Amniotic stem cell (primary cell): Measurements from ENCODE around the gene IFT81.

Experiments used
- DNase-seq: peaks from one replicate; lab custom pipeline; 2025; lab: John Stamatoyannopoulos, UW

Gene IFT81

DNA sequence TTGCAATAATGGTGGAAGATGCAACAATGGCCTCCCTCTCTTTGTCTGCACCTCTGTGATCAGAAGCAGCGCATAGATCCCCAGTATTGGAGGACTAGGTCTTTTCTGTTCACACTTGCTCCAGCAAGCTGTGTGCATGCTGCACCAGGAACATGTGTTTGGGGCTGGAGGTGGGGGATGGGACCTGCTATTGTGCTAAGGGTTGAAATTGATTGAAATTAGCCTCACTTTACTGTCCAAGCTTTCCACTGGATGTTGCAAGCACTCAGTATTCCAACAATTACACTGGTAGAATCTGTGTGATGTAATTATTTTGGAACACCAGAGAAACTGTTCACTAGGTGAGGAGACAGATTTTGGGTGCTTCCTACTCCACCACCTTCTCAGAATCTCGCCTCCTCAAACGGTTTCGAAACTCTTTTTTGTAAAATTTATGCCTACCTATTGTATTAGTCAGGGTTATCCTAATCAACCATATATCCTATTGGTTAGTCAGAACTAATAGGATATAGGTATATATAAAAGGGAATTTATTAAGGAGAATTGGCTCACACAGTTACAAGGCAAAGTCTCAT is 35.6 kb downstream of the IFT81 start:
- no peak for DNase-seq

DNA sequence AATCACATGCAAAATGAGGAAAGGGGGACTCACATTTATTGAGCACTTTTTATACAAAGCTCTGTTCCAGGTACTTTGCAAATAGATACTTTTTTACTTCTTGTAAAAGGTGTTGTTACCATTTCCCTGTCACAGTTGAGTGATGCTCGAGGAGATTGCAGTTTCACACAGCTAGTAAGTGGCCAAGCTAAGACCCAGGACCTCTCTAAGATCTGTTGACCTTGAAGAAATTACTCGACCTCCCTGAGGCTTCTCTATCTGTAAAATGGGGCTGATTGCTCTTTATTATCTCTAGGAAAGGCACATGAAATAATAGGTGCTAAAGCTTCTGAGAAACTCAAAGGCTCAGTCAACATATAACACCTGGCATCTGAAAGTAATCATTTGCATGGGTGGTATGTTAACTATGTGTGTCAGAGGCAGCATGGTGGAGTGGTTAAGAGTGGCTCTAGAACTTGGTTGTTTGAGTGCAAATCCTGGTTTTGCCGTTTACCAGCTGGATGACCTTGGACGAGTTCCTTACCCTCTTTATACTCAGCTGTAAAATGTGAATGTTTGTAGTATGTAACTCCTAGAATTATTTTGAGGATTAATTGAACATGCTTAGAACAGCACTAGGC is 41.5 kb downstream of the IFT81 start:
- no peak for DNase-seq

DNA sequence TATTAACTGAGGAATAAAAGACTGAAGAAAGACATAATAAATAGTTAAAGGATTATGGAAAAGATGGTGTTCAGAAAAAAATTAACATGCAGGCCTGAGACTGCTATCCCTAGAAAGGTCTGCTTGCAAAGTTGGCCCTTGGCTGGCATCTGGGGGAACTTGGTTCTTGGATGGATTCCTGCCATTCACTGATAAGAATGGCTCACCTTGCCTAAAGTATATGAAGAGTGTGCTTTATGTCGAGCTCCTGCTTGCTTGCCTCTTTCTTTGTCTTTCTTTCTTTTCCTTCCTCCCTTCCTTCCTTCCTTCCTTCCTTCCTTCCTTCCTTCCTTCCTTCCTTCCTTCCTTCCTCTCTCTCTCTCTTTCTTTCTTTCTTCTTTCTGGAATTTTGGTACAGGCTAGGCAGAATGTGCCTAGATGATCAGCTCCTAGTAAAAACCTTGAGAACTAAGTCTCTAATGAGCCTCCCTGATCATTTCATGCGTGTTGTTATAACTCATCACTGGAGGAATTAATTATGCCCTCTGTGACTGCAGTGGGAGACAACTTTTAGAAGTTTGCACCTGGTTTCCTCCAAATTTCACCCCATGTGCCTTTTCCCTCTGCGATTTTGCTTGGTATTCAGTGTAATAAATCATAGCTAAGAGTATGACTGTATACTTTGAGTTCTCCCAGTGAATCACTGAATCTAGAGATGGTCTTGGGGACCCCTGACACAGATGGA is 44.7 kb downstream of the IFT81 start:
- no peak for DNase-seq

DNA sequence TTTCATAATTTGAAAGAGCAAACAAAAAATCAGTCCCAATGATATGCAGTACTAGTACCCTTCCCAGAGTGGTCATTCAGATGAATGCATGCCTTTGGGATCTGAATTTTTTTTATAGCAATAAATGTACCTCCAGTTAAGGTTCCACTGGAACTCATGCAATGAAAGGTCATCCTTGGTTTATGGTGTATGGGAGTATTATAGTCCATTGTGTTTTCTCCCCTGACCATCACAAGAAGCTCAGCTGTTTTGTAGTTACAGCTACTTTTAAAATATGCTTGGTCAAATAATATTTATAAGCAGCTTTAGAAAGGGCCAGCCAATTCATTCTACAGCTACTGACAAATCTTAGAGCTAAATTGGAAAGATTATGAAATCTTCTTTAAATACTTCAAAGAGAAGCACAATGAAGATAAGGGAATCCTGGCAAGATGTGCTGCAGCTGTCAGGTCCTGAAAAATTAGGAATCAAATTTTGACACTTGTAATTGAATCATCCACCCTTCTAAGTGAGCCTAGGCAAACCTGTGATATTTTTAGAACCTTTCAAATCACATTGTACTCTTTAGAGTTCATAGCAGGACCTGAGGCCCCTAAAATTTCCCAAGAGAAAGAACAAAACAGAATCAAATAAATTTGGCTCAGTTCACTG is 46.5 kb downstream of the IFT81 start:
- DNase-seq = no peak

DNA sequence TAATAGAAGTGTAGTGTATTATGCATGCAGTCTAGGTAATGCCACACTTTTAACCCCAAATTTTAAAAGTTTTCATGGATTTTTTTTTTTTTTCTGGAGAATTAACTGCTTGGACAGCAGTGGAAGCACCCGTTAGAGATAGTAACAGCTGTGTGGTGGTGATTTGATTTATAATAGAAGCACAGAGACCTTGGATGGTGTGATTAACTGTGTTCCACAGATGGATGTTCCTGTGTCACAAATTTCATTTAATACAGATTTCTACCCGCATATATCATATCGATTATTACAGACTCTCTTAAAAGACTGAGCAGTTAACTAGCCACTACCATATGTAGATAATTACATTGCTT is 47.0 kb downstream of the IFT81 start:
- no peak for DNase-seq

DNA sequence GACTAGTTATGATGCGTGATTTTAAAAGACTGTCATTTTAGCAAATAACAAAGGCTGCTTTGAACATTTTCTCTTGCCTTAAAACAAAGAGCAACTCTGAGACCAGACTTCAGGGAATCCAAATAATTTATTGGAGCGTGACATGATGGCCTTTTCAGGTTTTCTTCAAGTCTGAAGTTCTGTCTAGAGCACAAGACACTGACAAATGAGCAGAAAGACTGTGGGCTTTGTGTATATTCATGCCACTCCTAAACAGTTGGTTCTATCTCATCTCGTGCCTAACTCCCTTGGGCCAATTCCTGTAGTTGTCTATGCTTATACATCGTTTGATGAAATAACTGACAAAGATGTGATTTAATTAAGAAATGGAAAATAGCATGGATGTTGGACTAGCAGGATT is 47.5 kb downstream of the IFT81 start:
- DNase-seq = no peak

DNA sequence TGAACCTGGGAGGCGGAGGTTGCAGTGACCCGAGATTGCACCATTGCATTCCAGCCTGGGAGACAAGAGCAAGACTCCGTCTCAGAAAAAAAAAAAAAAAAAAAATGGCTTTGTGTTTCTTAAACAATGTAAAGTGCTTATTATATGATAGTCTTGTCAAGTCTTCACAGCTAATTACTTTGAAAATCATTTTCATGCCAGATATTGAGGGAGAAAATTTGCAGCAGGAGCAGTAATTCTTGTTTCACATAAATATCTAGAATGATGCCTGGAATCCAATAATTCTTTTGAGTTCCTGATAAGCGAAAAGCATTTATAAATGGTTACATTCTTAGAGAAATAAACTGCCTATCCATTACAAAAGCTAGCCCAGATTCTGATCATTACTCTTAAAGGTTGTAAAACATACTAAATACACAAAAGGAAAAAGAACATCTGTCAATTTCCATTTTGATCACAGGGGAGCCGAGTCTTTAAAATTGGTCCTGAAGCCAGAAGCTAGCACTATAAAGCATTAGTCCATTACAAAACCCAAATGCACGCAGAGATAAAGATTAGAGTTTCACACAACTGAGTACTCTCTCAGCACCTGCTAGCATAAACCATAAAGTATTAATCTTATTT is 50.3 kb downstream of the IFT81 start:
- no peak for DNase-seq

DNA sequence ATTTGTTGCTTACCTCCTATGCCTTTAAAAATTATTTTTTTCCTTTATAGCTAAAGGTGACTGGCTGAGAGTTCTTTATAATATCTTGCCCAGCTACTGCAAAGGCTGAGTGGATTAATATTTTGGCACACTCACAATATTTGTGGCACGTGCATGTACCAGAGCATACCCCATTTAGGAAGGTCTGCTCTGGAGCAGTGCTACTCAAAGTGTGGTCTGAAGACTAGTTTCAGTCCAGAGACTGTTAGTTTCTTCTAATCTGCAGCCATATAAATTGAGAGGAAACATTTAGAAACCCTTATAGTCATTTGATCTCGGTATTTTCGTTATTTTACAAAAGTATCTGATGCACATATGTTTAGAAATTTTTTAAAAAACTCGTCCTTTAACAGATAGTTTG is 51.0 kb downstream of the IFT81 start:
- DNase-seq = no peak

DNA sequence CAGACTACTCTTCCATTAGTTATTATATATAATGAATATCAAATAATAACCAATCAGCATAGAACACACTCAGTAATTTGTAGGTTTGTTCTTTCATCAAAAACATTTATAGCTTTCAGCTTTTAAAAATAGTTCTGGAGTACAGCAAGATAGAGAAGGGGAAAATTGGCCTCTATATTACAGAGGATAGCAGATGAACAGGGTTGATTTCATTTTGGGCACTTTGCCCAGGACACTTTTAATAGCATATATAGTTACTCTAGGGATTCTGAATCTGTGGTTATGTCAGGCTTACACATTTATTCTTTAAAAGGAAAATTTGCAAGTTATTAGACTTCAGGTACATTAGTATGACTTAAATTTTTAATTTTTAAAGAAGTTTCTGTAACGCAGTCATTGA is 52.6 kb downstream of the IFT81 start:
- DNase-seq = no peak

DNA sequence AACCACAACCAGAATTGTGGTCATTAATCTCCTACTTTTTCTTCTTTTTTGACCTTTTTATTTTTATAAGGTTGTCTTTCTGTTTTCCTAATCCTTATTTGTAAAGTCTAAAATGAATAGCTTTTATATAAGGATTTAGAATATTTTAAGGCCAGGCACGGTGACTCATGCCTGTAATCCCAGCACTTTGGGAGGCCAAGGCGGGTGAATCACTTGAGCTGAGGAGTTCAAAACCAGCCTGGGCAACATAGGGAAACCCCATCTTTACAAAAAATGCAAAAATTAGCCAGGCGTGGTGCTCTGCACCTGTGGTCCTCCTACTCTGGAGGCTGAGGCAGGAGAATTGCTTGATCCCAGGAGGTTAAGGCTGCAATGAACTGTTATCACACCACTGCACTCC is 55.1 kb downstream of the IFT81 start:
- no peak for DNase-seq

DNA sequence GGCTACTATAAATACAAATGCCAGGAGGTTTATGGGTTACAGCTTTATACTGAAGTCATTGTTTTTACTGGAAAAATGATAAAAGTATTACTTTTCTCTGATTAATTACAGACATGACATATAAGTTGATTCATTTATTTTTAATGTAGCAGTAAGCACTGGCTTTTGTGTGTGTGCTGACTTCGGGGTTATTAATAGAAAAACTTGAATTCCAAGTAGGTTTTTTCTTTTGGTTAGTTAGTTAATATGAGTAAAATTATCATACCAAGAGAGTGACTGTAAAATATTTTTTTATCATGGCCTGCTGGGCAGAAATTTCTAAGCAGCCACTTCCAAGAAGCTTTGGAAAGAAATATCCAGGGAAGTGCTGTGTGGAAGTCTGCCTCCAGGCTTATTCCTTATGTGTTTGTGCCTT is 56.4 kb downstream of the IFT81 start:
- no peak for DNase-seq

DNA sequence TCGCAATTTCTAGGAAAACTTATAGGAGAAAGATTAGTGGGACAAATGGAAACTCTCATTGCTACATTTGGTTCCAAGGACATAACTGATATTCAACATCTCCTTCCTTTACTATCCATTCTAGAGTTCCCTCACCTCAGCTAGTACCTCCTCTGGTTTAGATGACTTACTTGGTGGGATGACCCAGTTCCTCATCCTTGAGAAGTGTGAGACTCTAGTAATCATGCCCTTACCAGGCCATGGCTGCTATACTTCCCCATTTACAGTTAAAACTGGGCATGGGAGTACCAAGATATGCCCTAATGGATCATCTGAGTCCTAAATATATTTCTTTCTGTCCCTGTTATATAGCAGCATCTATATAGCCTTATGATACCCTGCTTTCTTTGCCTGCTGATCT is 58.1 kb downstream of the IFT81 start:
- DNase-seq = no peak

DNA sequence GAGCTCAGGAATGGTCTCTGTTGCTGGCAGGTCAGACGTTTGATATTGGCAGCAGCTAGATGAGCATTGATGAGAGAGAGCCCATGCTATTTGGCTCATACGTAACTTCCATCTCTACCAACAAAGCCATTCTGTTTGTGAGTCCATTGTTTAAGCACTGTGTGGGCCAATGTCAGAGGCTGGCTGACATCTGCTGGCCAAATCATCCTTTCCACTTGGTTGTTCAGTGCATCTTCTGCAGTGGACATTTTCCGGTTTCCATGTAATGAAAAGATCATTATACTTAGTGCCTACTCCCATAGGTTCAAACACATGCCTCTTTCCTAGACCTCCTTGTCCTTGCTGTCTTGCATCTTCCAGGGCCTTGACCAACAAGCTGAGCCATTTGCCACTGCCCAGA is 59.2 kb downstream of the IFT81 start:
- no peak for DNase-seq

DNA sequence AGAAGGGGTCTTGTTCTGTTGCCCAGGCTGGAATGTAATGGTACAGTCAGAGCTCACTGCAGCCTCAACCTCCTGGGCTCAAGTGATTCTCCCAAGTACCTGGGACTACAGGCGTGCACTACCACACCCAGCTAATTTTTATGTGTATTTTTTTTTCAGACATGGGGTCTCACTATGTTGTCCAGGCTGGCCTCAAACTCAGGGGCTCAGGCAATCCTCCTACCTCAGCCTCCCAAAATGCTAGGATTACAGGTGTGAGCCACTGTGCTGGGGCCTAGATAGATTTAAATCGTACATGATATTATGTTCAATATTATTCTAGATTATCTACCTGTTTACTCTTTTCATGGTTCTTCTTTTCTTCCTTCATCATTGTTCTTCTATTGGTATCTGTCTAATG is 61.5 kb downstream of the IFT81 start:
- DNase-seq = no peak

DNA sequence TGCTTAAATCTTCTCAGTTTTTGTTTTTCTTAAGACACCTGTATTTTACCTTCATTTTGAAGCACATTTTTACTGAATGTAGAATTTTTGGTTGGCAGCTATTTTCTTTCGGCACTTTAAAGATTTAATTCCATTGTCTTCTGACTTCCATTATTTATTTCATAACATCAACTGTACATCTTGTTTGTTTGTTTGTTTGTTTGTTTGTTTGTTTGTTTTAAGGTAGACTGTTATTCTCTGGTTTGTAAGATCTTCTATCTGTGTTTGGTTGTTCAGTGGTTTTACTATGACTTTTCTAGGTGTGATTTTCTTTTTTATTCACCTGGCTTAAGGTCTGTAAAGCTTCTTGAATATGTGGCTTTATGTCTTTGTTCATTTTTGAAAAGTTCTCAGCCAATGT is 61.9 kb downstream of the IFT81 start:
- DNase-seq = no peak

DNA sequence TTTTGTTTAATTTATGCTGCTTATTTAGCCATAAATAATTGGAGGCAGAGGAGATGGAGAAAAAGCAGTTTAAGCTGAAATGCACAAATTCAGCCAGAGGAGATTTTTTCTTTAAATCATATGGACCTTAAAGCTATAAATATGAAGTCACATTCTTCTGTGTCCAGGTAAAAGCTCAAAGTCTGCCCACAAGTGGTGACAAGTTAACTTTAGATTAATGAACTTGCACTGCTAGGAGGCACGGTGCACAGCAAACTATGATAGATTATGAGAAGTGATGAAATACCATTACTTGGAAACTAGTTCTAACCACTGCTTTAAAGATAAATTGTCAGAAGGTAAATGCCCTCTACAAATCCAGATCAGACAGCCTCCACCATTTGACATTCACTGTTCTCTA is 69.0 kb downstream of the IFT81 start:
- no peak for DNase-seq

DNA sequence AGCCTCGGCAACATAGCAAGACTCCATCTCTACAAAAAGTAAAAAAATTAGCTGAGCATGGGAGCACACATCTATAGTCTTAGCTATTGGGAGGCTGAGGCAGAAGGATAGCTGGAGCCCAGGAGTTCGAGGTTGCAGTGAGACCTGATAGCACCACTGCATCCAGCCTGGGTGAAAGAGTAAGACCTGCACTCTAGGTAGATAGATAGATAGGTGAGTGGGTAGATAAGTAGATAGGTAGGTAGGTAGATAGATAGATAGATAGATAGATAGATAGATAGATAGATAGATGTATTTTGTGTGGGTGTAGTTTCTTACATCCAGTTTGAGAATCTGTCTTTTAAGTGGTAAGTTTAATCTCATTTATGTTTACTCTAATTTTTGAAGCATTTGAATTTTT is 72.8 kb downstream of the IFT81 start:
- DNase-seq = no peak

DNA sequence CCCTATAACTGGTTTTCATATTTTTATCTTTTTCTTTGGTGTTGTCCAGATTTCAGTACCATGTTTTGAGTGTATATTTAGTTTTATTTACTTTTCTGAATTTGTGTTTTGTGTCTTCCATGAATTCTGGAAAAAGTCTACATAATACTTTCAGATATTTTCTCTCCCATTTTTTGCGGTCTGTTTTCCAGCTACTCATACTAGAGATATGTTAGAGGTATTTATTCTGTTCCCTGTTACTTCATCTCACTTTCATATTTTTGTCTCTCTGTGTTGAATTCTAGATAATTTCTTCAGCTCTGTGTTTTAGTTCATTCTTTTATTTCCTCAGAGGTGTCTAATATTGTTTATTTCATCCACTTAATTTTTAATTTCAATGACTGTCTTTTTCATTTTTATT is 74.2 kb downstream of the IFT81 start:
- DNase-seq = no peak

DNA sequence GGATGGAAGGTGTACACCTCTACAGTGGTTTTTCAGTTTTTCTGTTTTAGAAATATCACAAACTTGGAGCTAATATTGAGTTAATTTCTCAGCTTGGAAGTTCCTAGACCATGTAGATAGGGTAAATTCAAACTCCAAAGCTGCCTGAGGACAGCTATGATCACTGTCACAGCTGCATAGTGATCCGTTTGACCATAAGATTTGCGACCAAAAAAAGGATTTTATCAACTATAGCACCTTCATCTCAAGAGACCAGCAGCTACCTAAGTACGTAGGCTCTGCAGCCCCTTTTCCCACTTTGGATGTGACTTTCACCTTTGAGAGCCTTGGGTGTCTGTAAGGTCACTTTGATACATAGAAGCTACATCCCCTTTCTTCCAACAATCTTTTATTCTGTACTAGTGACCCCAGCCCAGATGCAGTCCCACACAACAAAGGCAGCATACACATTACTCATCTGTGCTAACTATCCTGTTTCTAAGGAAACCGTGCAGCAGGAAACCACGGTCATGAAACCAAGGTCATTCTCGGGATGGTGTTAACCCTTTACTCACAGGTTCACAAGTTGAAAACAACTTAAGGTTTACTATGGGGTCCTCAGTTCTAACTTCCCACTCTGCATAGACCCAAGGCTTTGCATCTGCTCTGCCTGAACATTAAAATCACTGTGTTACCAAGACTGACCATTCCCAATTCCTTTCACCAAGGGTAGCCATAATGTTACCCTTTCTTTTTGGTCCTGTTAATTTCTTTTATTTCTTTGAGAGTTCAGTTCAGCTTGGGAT is 75.4 kb downstream of the IFT81 start:
- no peak for DNase-seq

DNA sequence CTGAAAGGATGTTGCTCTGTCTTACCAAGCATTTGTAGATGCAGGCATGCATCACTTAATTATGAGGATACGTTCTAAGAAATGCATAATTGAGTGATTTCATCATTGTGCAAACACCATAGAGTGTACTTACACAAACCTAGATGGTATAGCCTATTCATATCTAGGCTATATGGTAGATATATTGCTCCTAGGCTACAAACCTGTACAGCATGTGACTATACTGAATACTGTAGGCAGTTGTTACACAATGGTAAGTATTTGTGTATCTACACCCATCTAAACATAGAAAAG is 75.9 kb downstream of the IFT81 start:
- no peak for DNase-seq

DNA sequence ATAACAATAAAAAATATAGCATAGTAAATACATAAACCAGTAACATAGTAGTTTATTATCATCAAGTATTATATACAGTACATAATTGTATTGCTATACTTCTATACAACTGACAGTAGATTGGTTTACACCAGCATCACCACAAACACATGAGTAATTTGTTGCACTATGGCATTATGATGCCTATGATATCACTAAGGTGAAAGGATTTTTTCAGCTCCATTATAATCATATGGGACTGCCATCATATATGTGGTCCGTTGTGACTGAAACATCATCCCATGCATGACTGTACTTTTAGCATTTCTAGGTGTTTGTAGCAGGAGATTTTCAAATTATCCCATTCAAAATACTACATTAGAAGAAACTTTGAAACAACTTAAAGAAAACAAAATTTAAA is 77.8 kb downstream of the IFT81 start:
- no peak for DNase-seq

DNA sequence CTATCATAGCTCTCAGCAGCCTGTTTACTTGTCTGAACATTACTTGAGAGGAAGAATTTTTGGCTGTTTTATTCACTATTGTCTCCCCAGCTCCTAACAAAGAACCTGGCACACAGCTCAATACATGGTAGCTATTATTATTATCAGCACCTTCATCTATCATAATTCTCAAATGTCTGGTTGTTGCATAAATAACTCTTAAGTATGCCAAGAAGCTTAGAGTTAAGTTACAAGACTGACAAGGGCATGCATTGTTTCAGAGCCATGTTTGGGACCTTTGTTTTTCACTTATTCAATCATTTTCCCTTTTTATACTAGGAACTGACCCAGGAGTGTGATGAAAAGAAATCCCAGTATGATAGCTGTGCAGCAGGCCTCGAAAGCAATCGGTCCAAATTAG is 79.4 kb downstream of the IFT81 start:
- DNase-seq = no peak
